ENCODE data around the gene MAP3K10. TPM values are rescaled to one million over a fixed set of nuclear protein-coding genes. Genes with fewer than 3 reads are reported as not detected.

MAP3K10 gene
- total RNA-seq, 1 donor from 2014 or later: 31.4 TPM

DNA sequence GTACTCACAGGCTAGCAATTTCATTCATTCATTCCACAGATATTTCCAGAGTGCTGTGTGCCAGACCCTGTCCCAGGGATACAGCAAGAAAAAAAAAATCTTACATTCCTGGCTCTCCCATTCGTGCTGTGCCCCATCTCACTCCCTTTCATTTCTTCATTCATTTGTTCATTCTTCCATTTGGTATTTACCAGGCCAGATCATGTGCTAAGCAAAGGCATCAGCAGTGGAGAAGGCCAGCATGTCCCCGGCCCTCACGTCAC, 2.3 kb downstream of the MAP3K10 start:
- no peak overlapping the region for H3K27ac Mint-ChIP-seq
- H3K9me3 Mint-ChIP-seq: no peaks in the 10 kb centered on the region
- H3K27me3 Mint-ChIP-seq (ENCODE audit: low read depth): peaks cover 12% of the 10 kb centered on the region
- H3K4me3 Mint-ChIP-seq: peak overlapping the region; percentile 37
- H3K36me3 Mint-ChIP-seq: peaks cover 2% of the 10 kb centered on the region
- peaks cover 12% of the 10 kb centered on the region for H3K4me1 Mint-ChIP-seq
- TF ChIP-seq, protein P1, sequence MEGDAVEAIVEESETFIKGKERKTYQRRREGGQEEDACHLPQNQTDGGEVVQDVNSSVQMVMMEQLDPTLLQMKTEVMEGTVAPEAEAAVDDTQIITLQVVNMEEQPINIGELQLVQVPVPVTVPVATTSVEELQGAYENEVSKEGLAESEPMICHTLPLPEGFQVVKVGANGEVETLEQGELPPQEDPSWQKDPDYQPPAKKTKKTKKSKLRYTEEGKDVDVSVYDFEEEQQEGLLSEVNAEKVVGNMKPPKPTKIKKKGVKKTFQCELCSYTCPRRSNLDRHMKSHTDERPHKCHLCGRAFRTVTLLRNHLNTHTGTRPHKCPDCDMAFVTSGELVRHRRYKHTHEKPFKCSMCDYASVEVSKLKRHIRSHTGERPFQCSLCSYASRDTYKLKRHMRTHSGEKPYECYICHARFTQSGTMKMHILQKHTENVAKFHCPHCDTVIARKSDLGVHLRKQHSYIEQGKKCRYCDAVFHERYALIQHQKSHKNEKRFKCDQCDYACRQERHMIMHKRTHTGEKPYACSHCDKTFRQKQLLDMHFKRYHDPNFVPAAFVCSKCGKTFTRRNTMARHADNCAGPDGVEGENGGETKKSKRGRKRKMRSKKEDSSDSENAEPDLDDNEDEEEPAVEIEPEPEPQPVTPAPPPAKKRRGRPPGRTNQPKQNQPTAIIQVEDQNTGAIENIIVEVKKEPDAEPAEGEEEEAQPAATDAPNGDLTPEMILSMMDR (IDR thresholded peaks at IDR 0.05; ENCODE audit: unreplicated experiment): no peak
- DNase-seq (ENCODE audit: low spot score in 2 of 2, unreplicated experiment in 2 of 2): no peak

DNA sequence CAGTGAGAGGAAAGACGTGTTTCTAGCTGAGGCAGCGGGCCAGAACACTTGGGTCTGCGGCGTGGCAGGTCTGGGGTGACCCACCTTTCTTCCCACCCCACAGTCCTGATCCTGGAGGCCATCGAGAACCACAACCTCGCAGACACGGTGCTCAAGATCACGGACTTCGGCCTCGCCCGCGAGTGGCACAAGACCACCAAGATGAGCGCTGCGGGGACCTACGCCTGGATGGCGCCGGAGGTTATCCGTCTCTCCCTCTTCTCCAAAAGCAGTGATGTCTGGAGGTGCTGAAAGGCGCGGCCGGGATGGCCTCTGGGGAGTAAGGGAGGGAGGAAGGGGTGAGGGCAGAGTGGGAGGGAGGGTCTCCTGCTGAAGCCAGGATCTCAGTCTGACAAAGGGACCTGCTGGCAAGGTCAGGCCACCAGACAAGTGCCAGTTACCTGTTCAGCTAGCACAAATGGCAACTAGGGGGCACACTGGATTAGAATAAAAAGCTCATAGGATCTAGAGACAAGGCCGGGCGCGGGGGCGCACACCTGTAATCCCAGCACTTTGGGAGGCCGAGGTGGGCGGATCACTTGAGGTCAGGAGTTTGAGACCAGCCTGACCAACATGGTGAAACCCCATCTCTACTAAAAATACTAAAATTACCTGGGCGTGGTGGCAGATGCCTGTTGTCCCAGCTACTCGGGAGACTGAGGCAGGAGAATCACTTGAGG, 7.2 kb downstream of the MAP3K10 start:
- peaks cover 4% of the 10 kb centered on the region for H3K4me1 Mint-ChIP-seq
- no peak overlapping the region for H3K27ac Mint-ChIP-seq
- no peaks in the 10 kb centered on the region for H3K9me3 Mint-ChIP-seq
- DNase-seq (ENCODE audit: low spot score in 2 of 2, unreplicated experiment in 2 of 2): no peak
- TF ChIP-seq, protein P1 (IDR thresholded peaks at IDR 0.05; ENCODE audit: unreplicated experiment): no peak
- H3K27me3 Mint-ChIP-seq (ENCODE audit: low read depth): no peaks in the 10 kb centered on the region
- H3K4me3 Mint-ChIP-seq: no peak overlapping the region
- peaks cover 7% of the 10 kb centered on the region for H3K36me3 Mint-ChIP-seq

DNA sequence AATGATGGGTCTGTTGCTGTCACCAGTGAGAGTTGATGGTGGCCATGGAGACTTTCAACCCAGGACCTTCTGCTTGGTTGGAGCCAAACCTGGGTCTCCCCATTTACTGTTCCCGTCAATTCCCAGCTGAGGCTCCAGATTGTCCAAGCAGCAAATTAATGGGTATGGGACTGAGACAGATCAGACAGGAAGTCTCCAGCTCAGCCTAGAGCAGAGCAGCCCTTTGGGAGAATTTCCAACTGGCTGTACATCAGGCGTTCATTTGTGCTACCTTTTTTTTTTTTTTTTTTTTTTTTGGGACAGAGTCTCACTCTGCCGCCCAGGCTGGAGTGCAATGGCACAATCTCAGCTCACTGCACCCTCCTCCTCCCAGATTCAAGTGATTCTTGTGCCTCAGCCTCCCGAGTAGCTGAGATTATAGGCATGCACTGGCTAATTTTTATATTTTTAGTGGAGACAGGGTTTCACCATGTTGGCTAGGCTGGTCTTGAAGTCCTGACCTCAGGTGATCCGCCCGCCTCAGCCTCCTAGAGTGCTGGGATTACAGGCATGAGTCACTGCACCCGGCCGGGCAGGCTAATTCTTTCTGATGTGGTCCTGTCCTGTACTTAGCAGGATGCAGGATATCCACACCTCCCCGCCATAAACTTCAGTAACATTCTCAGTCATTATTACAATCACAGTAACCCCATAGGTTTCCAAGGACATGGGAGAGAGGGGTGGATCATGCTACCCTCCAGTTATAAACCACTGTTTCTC, 9.3 kb downstream of the MAP3K10 start:
- Mint-ChIP-seq H3K27me3 (ENCODE audit: low read depth) (no peaks in the 10 kb centered on the region), H3K27ac (no peak overlapping the region), H3K9me3 (no peaks in the 10 kb centered on the region), H3K4me3 (no peak overlapping the region), H3K36me3 (peaks cover 19% of the 10 kb centered on the region), H3K4me1 (no peaks in the 10 kb centered on the region)
- TF ChIP-seq, protein P1 (IDR thresholded peaks at IDR 0.05; ENCODE audit: unreplicated experiment): no peak
- DNase-seq (ENCODE audit: low spot score in 2 of 2, unreplicated experiment in 2 of 2): no peak

DNA sequence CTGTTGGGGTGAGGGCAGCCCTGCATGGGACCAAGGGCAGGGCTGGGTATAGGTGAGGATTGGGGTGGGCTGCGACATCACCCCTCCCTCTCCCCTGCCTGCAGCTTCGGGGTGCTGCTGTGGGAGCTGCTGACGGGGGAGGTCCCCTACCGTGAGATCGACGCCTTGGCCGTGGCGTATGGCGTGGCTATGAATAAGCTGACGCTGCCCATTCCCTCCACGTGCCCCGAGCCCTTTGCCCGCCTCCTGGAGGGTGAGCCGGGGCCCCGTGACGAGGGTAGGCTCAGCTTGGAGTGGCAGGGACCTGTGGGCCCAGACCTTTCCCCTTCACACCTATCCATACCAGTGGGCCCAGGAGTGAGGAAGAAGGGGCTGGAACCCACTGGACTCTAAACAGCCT, 13.2 kb downstream of the MAP3K10 start:
- no peaks in the 10 kb centered on the region for H3K27me3 Mint-ChIP-seq (ENCODE audit: low read depth)
- TF ChIP-seq, protein P1 (IDR thresholded peaks at IDR 0.05; ENCODE audit: unreplicated experiment): no peak
- peaks cover 28% of the 10 kb centered on the region for H3K36me3 Mint-ChIP-seq
- H3K4me1 Mint-ChIP-seq: no peaks in the 10 kb centered on the region
- H3K9me3 Mint-ChIP-seq: no peaks in the 10 kb centered on the region
- H3K4me3 Mint-ChIP-seq: no peak overlapping the region
- DNase-seq (ENCODE audit: low spot score in 2 of 2, unreplicated experiment in 2 of 2): no peak
- no peak overlapping the region for H3K27ac Mint-ChIP-seq

DNA sequence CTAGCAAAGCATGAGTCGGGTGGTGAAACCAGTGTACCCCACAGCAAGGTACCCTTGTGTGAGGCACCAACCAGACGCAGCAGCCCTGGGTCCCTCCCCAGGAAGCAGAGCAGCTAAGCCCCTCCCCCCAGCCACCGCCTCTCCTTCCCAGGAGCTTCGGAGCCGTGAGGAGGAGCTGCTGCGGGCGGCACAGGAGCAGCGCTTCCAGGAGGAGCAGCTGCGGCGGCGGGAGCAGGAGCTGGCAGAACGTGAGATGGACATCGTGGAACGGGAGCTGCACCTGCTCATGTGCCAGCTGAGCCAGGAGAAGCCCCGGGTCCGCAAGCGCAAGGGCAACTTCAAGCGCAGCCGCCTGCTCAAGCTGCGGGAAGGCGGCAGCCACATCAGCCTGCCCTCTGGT, 14.5 kb downstream of the MAP3K10 start:
- Mint-ChIP-seq H3K4me1 (no peaks in the 10 kb centered on the region), H3K36me3 (peaks cover 30% of the 10 kb centered on the region), H3K27me3 (ENCODE audit: low read depth) (no peaks in the 10 kb centered on the region), H3K9me3 (no peaks in the 10 kb centered on the region), H3K4me3 (no peak overlapping the region), H3K27ac (no peak overlapping the region)
- TF ChIP-seq, protein P1 (IDR thresholded peaks at IDR 0.05; ENCODE audit: unreplicated experiment): no peak
- no peak for DNase-seq (ENCODE audit: low spot score in 2 of 2, unreplicated experiment in 2 of 2)
